ENCODE results near the gene CR1. TPM values are rescaled to one million over a fixed set of nuclear protein-coding genes. Genes with fewer than 3 reads are reported as not detected.

CR1 gene
- total and polyA plus RNA-seq, 9 of the 15 experiments (the other 6 are each of a cell fraction or from before 2014, with no cell fraction given): 0.07 to 0.47 (median 0.18) TPM

DNA sequence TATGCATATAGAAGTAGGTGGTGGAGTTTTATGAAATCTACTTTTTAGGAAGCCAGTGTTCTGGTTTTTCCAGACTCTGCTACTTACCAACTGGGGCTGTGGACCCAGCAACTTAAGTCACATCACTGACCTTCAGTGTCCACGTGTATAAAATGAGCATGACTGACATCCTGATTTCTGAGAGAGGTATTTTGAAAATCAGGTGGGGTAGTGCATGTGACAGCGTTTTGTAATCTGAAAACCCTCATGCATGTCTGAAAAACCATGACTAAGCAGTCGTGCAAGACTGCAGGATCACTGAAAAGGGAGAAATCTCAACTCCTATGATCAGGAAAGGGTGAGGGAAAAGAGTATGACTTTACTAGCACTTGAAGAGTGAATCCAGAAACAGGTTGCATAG lies 175.0 kb downstream of the CR1 start (continued):
- no peak for TF ChIP-seq ARID4B (CRISPR knock-in tag; IDR thresholded peaks at IDR 0.05)
- TF ChIP-seq YY1 (IDR thresholded peaks at IDR 0.05; ENCODE audit: borderline replicate concordance in 1 of 3, control insufficient read depth in 1 of 3, extremely low read depth in 1 of 3, insufficient read depth in 3 of 3, insufficient read length in 1 of 3, insufficient replicate concordance in 2 of 3, low read depth in 1 of 3, low read length in 2 of 3): no peak
- TF ChIP-seq CBX5 (IDR thresholded peaks at IDR 0.05; ENCODE audit: borderline replicate concordance, low read depth): no peak
- TF ChIP-seq MEIS2 (IDR thresholded peaks at IDR 0.05; ENCODE audit: partially characterized antibody): no peak
- no peak for TF ChIP-seq CREB3L1 (IDR thresholded peaks at IDR 0.05; ENCODE audit: borderline replicate concordance, low read depth)
- no peak for TF ChIP-seq SMARCB1 (IDR thresholded peaks at IDR 0.05; ENCODE audit: insufficient read length, low read depth)
- TF ChIP-seq COPS2 (conservative IDR thresholded peaks at IDR 0.05): no peak
- TF ChIP-seq NCOR1 (IDR thresholded peaks at IDR 0.05): peak; percentile 55
- no peak for TF ChIP-seq RBM34 (IDR thresholded peaks at IDR 0.05; ENCODE audit: borderline replicate concordance, insufficient read depth, low read length)
- TF ChIP-seq, protein P1, sequence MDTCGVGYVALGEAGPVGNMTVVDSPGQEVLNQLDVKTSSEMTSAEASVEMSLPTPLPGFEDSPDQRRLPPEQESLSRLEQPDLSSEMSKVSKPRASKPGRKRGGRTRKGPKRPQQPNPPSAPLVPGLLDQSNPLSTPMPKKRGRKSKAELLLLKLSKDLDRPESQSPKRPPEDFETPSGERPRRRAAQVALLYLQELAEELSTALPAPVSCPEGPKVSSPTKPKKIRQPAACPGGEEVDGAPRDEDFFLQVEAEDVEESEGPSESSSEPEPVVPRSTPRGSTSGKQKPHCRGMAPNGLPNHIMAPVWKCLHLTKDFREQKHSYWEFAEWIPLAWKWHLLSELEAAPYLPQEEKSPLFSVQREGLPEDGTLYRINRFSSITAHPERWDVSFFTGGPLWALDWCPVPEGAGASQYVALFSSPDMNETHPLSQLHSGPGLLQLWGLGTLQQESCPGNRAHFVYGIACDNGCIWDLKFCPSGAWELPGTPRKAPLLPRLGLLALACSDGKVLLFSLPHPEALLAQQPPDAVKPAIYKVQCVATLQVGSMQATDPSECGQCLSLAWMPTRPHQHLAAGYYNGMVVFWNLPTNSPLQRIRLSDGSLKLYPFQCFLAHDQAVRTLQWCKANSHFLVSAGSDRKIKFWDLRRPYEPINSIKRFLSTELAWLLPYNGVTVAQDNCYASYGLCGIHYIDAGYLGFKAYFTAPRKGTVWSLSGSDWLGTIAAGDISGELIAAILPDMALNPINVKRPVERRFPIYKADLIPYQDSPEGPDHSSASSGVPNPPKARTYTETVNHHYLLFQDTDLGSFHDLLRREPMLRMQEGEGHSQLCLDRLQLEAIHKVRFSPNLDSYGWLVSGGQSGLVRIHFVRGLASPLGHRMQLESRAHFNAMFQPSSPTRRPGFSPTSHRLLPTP (IDR thresholded peaks at IDR 0.05; ENCODE audit: borderline replicate concordance, extremely low read depth, insufficient read length): no peak
- peak; percentile 43; the same call in 1 of the 2 replicates for TF ChIP-seq NBN (IDR thresholded peaks at IDR 0.05; ENCODE audit: low read depth)
- no peak for TF ChIP-seq GTF2F1 (IDR thresholded peaks at IDR 0.05; ENCODE audit: low read depth, low read length)
- TF ChIP-seq, protein P2, sequence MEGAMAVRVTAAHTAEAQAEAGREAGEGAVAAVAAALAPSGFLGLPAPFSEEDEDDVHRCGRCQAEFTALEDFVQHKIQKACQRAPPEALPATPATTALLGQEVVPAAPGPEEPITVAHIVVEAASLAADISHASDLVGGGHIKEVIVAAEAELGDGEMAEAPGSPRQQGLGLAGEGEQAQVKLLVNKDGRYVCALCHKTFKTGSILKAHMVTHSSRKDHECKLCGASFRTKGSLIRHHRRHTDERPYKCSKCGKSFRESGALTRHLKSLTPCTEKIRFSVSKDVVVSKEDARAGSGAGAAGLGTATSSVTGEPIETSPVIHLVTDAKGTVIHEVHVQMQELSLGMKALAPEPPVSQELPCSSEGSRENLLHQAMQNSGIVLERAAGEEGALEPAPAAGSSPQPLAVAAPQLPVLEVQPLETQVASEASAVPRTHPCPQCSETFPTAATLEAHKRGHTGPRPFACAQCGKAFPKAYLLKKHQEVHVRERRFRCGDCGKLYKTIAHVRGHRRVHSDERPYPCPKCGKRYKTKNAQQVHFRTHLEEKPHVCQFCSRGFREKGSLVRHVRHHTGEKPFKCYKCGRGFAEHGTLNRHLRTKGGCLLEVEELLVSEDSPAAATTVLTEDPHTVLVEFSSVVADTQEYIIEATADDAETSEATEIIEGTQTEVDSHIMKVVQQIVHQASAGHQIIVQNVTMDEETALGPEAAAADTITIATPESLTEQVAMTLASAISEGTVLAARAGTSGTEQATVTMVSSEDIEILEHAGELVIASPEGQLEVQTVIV (CRISPR knock-in tag; IDR thresholded peaks at IDR 0.05; ENCODE audit: borderline replicate concordance): no peak
- peak; percentile 91 for TF ChIP-seq MAFG (tag; conservative IDR thresholded peaks at IDR 0.05)
- TF ChIP-seq SIN3B (IDR thresholded peaks at IDR 0.05; ENCODE audit: low read depth): no peak
- TF ChIP-seq KDM4B (IDR thresholded peaks at IDR 0.05; ENCODE audit: borderline replicate concordance in 2 of 2, low read depth in 1 of 2): no peak
